Measurements from ENCODE around the gene PTH1R.

PTH1R gene

GRCh38 chr3:46884427-46884826 lies 6.9 kb downstream of the PTH1R start:
- TF ChIP-seq CTCF (IDR thresholded peaks at IDR 0.05; ENCODE audit: low read length, missing control alignments), result no peak
- H3K4me3 ChIP-seq (replicated peaks; ENCODE audit: low read depth, low read length), result no peak overlapping the region
- DNase-seq (ENCODE audit: low read depth), result no peak

GRCh38 chr3:46884929-46885328 lies 7.4 kb downstream of the PTH1R start:
- H3K4me3 ChIP-seq (replicated peaks; ENCODE audit: low read depth, low read length), result no peak overlapping the region
- TF ChIP-seq CTCF (IDR thresholded peaks at IDR 0.05; ENCODE audit: low read length, missing control alignments), result no peak
- no peak for DNase-seq (ENCODE audit: low read depth)

- no peak overlapping the region for H3K4me3 ChIP-seq (replicated peaks; ENCODE audit: low read depth, low read length)
- TF ChIP-seq CTCF (IDR thresholded peaks at IDR 0.05; ENCODE audit: low read length, missing control alignments), result no peak
- no peak for DNase-seq (ENCODE audit: low read depth)
These were observed 8.1 kb downstream of the PTH1R start for GRCh38 chr3:46885612-46886011.

- no peak for TF ChIP-seq CTCF (IDR thresholded peaks at IDR 0.05; ENCODE audit: low read length, missing control alignments)
- DNase-seq (ENCODE audit: low read depth), result no peak
- no peak overlapping the region for H3K4me3 ChIP-seq (replicated peaks; ENCODE audit: low read depth, low read length)
These were observed 10.5 kb downstream of the PTH1R start for GRCh38 chr3:46887980-46888494.

GRCh38 chr3:46888705-46889104 lies 11.2 kb downstream of the PTH1R start:
- TF ChIP-seq CTCF (IDR thresholded peaks at IDR 0.05; ENCODE audit: low read length, missing control alignments), result no peak
- no peak for DNase-seq (ENCODE audit: low read depth)
- no peak overlapping the region for H3K4me3 ChIP-seq (replicated peaks; ENCODE audit: low read depth, low read length)

GRCh38 chr3:46889381-46890110 lies 12.0 kb downstream of the PTH1R start:
- no peak for TF ChIP-seq CTCF (IDR thresholded peaks at IDR 0.05; ENCODE audit: low read length, missing control alignments)
- H3K4me3 ChIP-seq (replicated peaks; ENCODE audit: low read depth, low read length), result no peak overlapping the region
- DNase-seq (ENCODE audit: low read depth), result peak; percentile 23

- DNase-seq (ENCODE audit: low read depth), result no peak
- TF ChIP-seq CTCF (IDR thresholded peaks at IDR 0.05; ENCODE audit: low read length, missing control alignments), result no peak
- no peak overlapping the region for H3K4me3 ChIP-seq (replicated peaks; ENCODE audit: low read depth, low read length)
These were observed 12.6 kb downstream of the PTH1R start for GRCh38 chr3:46890132-46890531.
